Stomach smooth muscle (tissue), 2 donors: ENCODE measurements around the gene HELB.

Source experiments
- H3K27ac ChIP-seq: one replicate; pipeline ENCODE4 v1.7.0; 2013; ENCODE audit warnings: mild to moderate bottlenecking, low read length, inconsistent platforms
- H3K27me3 ChIP-seq, 2 donors: one replicate each; pipeline ENCODE4 v1.7.0; 2013; ENCODE audit warnings: low read length in 2 of 2; ENCODE audit not compliant: insufficient read depth in 2 of 2, control insufficient read depth in 1 of 2
- H3K36me3 ChIP-seq, 2 donors: one replicate each; pipeline ENCODE4 v1.7.0; 2013; ENCODE audit warnings: low read length in 2 of 2; ENCODE audit not compliant: control insufficient read depth in 2 of 2, insufficient read depth in 2 of 2
- H3K4me1 ChIP-seq: one replicate; pipeline ENCODE4 v1.7.0; 2013; ENCODE audit warnings: low read length; ENCODE audit not compliant: control insufficient read depth, insufficient read depth
- H3K4me3 ChIP-seq, 2 donors: one replicate each; pipeline ENCODE4 v1.7.0; 2013; ENCODE audit warnings: low read length in 2 of 2
- H3K9ac ChIP-seq, 2 donors: one replicate each; pipeline ENCODE4 v1.7.0; 2013; ENCODE audit warnings: low read length in 2 of 2, mild to moderate bottlenecking in 1 of 2
- H3K9me3 ChIP-seq, 2 donors: one replicate each; pipeline ENCODE4 v1.7.0; 2013; ENCODE audit warnings: low read length in 2 of 2; ENCODE audit not compliant: control insufficient read depth in 2 of 2
- donor health status: healthy.
- donor health status: Pancreatic carcinoma.

The HELB gene

DNA sequence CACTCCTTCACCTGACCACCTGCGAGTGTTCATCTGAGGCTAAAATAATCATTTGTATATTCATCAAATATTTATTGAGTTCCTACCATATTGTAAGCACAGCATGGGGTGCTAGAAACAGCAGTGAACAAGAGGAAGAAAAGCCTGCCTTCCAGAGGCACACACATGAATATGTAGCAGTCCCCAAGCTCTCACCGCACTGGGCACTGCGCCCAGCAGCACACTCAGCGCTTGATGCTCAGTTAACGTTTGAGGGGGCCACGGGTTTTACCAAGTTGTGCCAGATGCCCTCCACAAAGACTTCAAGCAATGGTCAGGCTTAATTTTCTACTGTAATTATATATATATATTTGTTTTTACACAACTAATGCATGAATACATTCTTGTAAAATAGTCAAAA, 52.0 kb downstream of the HELB start:
- Histone ChIP-seq H3K27ac (no peak overlapping the region), H3K4me1 (no peaks in the 10 kb centered on the region), H3K27me3 (no peaks in the 10 kb centered on the region), H3K9me3 (no peaks in the 10 kb centered on the region), H3K36me3 (no peaks in the 10 kb centered on the region), H3K4me3 (no peak overlapping the region), H3K9ac (no peak overlapping the region)

- no peak overlapping the region for H3K27ac ChIP-seq
- H3K27me3 ChIP-seq, result no peaks in the 10 kb centered on the region
- H3K36me3 ChIP-seq, result no peaks in the 10 kb centered on the region
- no peak overlapping the region for H3K9ac ChIP-seq
- no peaks in the 10 kb centered on the region for H3K9me3 ChIP-seq
- H3K4me3 ChIP-seq, result no peak overlapping the region
- no peaks in the 10 kb centered on the region for H3K4me1 ChIP-seq
Observed at GRCh38 chr12:66359300-66359699, 57.0 kb downstream of the HELB start.

DNA sequence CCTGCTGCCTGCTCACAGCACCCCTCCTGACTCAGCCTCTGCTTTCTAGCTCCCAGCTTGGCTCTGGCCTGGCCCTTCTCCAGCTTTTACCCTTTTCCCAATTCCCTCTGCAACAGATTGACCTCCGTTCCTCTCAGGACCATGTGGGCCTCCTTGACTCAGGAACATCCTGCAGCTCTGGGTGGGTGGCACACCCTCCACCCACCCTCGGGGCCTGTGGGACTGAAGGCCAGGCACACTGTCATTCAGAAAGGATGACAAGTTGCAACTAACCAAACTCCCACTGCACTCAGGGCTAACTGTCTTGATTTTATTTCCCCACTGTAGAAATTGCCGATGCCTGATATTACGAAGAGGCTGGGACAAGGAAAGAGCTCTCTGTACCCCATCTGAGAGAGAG, 59.4 kb downstream of the HELB start:
- H3K36me3 ChIP-seq, result no peaks in the 10 kb centered on the region
- H3K4me3 ChIP-seq, result no peak overlapping the region
- H3K4me1 ChIP-seq, result no peaks in the 10 kb centered on the region
- no peak overlapping the region for H3K27ac ChIP-seq
- no peak overlapping the region for H3K9ac ChIP-seq
- H3K27me3 ChIP-seq, result no peaks in the 10 kb centered on the region
- no peaks in the 10 kb centered on the region for H3K9me3 ChIP-seq

GRCh38 chr12:66365718-66366490, 63.6 kb downstream of the HELB start:
- H3K9me3 ChIP-seq, result no peaks in the 10 kb centered on the region

GRCh38 chr12:66367015-66367667, 64.8 kb downstream of the HELB start:
- Histone ChIP-seq H3K4me3 (no peak overlapping the region), H3K27ac (no peak overlapping the region)

More at GRCh38 chr12:66365718-66366490, 63.6 kb downstream of the HELB start:
- Histone ChIP-seq H3K4me3 (no peak overlapping the region), H3K27ac (no peak overlapping the region), H3K9ac (no peak overlapping the region), H3K27me3 (no peaks in the 10 kb centered on the region), H3K4me1 (no peaks in the 10 kb centered on the region), H3K36me3 (no peaks in the 10 kb centered on the region)

GRCh38 chr12:66371982-66372381, 69.7 kb downstream of the HELB start:
- no peaks in the 10 kb centered on the region for H3K27me3 ChIP-seq
- H3K36me3 ChIP-seq, result no peaks in the 10 kb centered on the region
- no peaks in the 10 kb centered on the region for H3K4me1 ChIP-seq
- no peak overlapping the region for H3K27ac ChIP-seq
- H3K9me3 ChIP-seq, result no peaks in the 10 kb centered on the region
- H3K9ac ChIP-seq, result no peak overlapping the region
- H3K4me3 ChIP-seq, result no peak overlapping the region

More at GRCh38 chr12:66367015-66367667, 64.8 kb downstream of the HELB start:
- Histone ChIP-seq H3K36me3 (no peaks in the 10 kb centered on the region), H3K27me3 (no peaks in the 10 kb centered on the region), H3K4me1 (no peaks in the 10 kb centered on the region), H3K9me3 (no peaks in the 10 kb centered on the region), H3K9ac (no peak overlapping the region)

- Histone ChIP-seq H3K4me1 (no peaks in the 10 kb centered on the region), H3K27ac (no peak overlapping the region), H3K9me3 (no peaks in the 10 kb centered on the region), H3K36me3 (no peaks in the 10 kb centered on the region), H3K4me3 (no peak overlapping the region), H3K27me3 (no peaks in the 10 kb centered on the region), H3K9ac (no peak overlapping the region)
Observed at GRCh38 chr12:66375560-66375959, 73.3 kb downstream of the HELB start.

DNA sequence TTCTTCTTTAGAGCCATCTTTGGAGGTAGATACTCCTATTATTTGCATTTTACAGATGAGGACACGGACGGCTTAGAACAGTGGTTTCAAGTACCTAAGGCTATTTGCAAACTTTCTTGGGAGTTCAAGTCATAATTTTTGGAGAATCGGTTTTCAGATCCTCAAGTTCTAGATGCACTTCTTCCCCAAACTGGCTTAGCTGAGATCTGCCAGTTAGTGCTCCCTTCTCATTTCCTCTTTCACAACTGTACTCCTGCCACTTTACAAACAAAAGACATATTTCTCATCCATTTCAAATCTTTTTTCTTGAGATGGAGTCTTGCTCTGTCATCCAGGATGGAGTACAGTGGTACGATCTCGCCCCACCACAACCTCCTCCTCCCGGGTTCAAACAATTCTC, 77.3 kb downstream of the HELB start:
- H3K4me3 ChIP-seq, result no peak overlapping the region
- no peaks in the 10 kb centered on the region for H3K9me3 ChIP-seq
- no peak overlapping the region for H3K9ac ChIP-seq
- no peaks in the 10 kb centered on the region for H3K27me3 ChIP-seq
- no peaks in the 10 kb centered on the region for H3K36me3 ChIP-seq
- H3K4me1 ChIP-seq, result no peaks in the 10 kb centered on the region
- no peak overlapping the region for H3K27ac ChIP-seq

DNA sequence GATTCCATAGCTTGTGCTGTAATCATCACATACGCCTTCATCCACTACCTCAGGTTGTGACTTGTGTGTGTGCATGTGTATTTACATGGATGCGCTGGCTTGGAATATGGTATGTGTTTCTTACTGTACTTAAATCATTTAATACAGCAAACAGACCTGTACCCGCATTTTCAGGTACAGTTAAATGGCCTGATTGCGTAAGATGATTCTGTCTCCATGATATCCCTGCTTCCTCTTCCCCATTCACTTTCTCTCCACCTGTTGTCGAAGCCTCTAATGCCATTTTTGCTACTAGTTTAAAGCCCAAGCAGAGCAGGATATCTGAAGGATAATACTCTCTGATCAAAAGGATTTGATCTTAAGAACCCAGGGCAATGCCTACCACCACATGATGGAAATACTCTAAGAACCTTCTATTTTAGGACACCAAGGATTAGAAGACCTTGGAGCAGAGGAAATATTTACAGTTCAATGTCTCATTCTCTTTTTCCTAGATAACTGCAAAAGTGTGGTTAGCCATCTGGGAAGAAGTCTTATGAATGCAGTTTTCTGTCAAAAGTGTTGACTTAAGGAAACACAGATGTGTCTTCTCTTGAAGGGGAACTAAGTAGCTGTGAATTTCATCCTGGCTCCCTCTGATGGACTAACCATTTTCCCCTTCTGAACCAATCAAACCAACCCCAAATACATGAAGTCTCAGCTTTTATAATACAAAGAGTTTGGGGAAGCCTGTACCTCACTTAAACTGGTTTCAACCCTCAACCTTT, 78.7 kb downstream of the HELB start:
- no peaks in the 10 kb centered on the region for H3K36me3 ChIP-seq
- no peaks in the 10 kb centered on the region for H3K4me1 ChIP-seq
- H3K4me3 ChIP-seq, result no peak overlapping the region
- H3K9ac ChIP-seq, result no peak overlapping the region
- no peaks in the 10 kb centered on the region for H3K9me3 ChIP-seq
- no peak overlapping the region for H3K27ac ChIP-seq
- no peaks in the 10 kb centered on the region for H3K27me3 ChIP-seq

DNA sequence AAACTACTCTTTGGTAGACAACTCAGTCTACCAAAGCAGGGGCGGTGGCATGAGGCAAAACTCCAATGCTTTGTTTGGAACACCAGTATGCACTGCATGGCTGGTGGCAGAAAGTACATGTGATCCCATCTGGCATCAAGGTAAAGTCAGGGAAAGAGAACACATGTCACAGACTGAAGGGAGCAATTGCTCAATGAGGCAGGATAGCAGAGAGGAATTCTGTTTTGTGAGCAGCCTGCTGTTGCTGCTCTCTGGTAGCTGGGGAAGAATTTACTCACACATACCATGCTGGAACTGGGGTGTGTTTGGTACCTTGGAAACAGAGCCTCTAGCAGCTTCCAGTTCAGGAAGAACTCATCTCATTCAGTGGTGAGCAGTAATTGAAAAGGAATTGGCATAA, 84.8 kb downstream of the HELB start:
- Histone ChIP-seq H3K4me1 (no peaks in the 10 kb centered on the region), H3K27ac (no peak overlapping the region), H3K9ac (no peak overlapping the region), H3K9me3 (peaks cover 0 to 2% of the 10 kb centered on the region in 2 donors), H3K27me3 (no peaks in the 10 kb centered on the region), H3K36me3 (peaks cover 0 to 2% of the 10 kb centered on the region in 2 donors), H3K4me3 (no peak overlapping the region)
